Stimulated activated naive CD8-positive, alpha-beta T cell treated with anti-CD3 and anti-CD28 coated beads, Interleukin-15, amount 100 ng/mL, for 72 hours (primary cell): ENCODE results near the gene SDS.

ENCODE experiments used
- ATAC-seq: fragments of 150-1000 bp; cut with Tn5 transposase; 2 replicates; pipeline ENCODE4 v1.10.0; 2021; ENCODE audit warnings: mild to moderate bottlenecking, moderate library complexity
- DNase-seq, 2 donors: peaks; one replicate each; pipeline ENCODE4 v3.0.0; 2021 to 2022
- H3K27ac Mint-ChIP-seq, 2 donors: one replicate each; pipeline ENCODE4 v1.8.0; 2022; ENCODE audit warnings: mild to moderate bottlenecking in 2 of 2, mixed read lengths in 2 of 2, moderate library complexity in 2 of 2
- H3K27me3 Mint-ChIP-seq: one replicate; pipeline ENCODE4 v1.8.0; 2022; ENCODE audit warnings: mixed read lengths
- H3K4me1 Mint-ChIP-seq: one replicate; pipeline ENCODE4 v1.8.0; 2022; ENCODE audit warnings: mild to moderate bottlenecking, mixed read lengths
- H3K4me3 Mint-ChIP-seq, 2 donors: one replicate each; pipeline ENCODE4 v1.8.0; 2022; ENCODE audit warnings: mild to moderate bottlenecking in 2 of 2, mixed read lengths in 2 of 2, moderate library complexity in 1 of 2
- H3K9me3 Mint-ChIP-seq, 2 donors: one replicate each; pipeline ENCODE4 v1.8.0; 2022; ENCODE audit warnings: mixed read lengths in 2 of 2

The SDS gene

DNA sequence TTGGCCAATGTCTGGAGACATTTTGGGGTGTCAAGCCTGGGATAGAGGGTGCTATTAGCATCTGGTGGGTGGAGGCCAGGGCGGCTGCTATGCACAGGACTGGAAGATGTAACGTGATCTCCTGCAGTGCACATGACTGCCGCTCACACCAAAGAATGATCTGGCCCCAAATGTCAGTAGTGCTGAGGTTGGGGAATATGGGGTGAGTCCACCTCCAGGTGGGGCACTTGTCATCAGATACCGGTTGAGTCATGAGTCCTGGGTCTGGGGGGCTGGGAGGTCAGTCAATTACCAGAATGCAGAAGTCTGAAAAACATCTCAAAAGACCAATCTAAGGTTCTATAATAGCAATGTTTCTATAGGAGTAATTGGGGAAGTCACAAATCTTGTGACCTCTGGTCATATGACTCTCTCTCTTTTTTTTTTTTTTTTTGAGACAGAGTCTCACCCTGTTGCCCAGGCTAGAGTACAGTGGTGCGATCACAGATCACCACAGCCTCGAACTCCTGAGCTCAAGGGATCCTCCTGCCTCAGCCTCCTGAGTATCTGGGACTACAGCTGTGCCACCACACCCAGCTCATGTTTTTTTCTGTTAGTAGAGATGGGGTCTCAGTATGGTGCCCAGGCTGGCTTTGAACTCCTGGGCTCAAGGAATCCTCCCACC, 12.5 kb upstream of the SDS start:
- Mint-ChIP-seq H3K9me3 (no peaks in the 10 kb centered on the region), H3K27me3 (peaks cover 8% of the 10 kb centered on the region), H3K27ac (no peak overlapping the region), H3K4me3 (no peak overlapping the region), H3K4me1 (no peaks in the 10 kb centered on the region)
- DNase-seq, result no peak
- ATAC-seq, result no peak

DNA sequence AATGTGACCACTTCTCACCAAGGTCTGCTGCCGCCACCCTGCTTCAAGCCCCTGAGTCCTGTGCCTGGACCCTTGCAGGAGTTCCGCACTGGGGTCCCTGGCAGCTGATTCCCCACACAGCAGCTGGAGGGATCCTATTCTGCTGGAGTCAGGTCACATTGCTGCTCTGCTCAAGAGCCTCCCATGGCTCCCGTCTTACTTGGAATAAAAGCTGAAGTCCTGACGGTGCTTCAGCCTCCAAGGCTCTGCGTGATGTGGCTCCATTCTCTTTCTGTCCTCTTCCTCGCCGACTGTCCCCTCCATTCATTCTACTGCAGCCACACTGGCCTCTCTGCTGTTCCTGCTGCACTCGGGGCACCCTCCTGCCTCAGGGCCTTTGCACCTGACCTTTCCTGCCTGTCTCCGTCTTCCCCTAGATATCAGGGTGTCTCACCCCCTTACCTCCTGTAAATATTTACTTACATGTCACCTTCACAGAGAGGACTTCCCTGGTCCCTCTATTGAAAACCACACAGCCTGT, 10.9 kb upstream of the SDS start:
- H3K9me3 Mint-ChIP-seq, result no peaks in the 10 kb centered on the region
- ATAC-seq, result no peak

DNA sequence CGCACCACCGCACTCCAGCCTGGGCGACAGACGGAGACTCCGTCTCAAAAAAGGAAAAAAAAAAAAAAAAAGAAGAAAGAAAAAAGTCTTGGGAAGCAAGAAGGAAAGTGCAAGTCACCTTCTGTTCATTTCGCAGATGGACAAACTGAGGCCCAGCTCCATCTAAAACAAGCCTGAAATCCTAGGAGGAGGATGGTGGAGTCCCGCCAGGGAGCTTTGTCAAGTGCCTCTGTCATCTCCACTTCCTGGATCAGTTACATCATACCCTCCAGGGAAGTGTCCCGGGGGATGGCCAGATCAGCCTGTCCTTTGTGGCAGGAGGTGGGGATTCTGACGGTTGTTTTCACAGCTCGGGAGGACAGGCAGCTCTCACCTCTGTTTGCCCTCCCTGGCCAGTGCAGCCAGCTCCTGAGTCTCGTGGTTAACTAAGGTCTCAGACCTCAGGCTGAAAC, 9.8 kb upstream of the SDS start:
- H3K27ac Mint-ChIP-seq, result no peak overlapping the region
- no peaks in the 10 kb centered on the region for H3K4me1 Mint-ChIP-seq
- H3K4me3 Mint-ChIP-seq, result no peak overlapping the region
- no peak for DNase-seq
- H3K27me3 Mint-ChIP-seq, result peaks cover 8% of the 10 kb centered on the region
- ATAC-seq, result no peak
- H3K9me3 Mint-ChIP-seq, result no peaks in the 10 kb centered on the region

More for the DNA sequence above, 10.9 kb upstream of the SDS start:
- peaks cover 8% of the 10 kb centered on the region for H3K27me3 Mint-ChIP-seq
- DNase-seq, result no peak
- no peaks in the 10 kb centered on the region for H3K4me1 Mint-ChIP-seq
- no peak overlapping the region for H3K27ac Mint-ChIP-seq
- H3K4me3 Mint-ChIP-seq, result no peak overlapping the region

DNA sequence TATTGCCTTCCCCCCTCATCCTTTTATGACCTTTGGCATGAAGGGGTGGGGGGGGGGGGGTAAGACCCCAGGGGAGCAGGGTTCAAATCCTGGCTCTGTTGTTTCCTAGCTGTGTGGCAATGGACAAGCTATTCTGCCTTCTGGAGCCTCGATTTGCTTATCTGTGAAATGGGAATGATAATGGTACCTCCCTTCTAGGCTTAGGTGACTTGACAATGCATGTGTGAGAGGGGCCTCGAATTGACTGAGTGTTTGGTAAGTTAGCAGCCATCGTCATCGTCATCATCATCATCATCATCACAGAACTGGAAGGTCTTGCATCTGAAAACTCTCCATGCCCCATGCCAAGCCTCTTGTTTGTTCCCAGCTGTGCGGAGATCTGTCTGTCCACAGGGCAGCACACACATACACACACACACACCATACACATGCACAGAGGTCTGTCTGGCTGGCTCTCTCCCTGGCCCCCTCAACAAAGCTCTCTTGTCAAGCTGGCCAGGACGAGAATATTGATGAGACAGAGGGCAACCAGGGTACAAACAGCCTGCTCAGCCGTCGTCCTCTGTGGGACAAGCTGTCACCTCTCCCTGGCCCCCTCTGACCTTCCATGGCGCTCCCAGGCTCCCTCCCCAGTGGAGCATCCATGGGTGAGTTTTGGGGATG, 5.9 kb upstream of the SDS start:
- H3K9me3 Mint-ChIP-seq, result no peaks in the 10 kb centered on the region
- H3K4me1 Mint-ChIP-seq, result no peaks in the 10 kb centered on the region
- ATAC-seq (no peak), DNase-seq (no peak)
- H3K27ac Mint-ChIP-seq, result no peak overlapping the region
- H3K27me3 Mint-ChIP-seq, result peaks cover 3% of the 10 kb centered on the region
- no peak overlapping the region for H3K4me3 Mint-ChIP-seq

DNA sequence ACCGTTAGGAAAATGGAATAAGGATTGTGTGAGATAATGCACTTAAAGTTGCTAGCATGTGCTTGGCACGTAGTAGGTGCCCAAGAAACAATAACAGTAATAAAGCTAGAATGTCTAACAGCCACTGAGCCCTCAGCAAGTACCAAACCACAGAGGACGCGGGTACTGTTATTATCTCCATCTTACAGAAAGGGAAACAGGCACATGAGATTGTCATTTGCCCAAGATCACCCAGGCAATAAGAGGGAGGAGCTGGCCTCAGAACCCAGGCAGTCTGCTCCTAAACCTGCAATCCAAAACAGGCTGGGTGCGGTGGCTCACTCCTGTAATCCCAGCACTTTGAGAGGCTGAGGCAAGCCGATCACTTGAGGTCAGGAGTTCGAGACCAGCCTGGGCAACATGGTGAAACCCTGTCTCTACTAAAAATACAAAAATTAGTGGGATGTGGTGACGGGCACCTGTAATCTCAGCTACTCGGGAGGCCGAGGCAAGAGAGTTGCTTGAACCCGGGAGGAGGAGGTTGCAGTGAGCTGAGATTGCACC, 5.1 kb upstream of the SDS start:
- Mint-ChIP-seq H3K9me3 (no peaks in the 10 kb centered on the region), H3K4me1 (no peaks in the 10 kb centered on the region), H3K27ac (no peak overlapping the region), H3K27me3 (peaks cover 11% of the 10 kb centered on the region), H3K4me3 (no peak overlapping the region)
- ATAC-seq (no peak), DNase-seq (no peak)

DNA sequence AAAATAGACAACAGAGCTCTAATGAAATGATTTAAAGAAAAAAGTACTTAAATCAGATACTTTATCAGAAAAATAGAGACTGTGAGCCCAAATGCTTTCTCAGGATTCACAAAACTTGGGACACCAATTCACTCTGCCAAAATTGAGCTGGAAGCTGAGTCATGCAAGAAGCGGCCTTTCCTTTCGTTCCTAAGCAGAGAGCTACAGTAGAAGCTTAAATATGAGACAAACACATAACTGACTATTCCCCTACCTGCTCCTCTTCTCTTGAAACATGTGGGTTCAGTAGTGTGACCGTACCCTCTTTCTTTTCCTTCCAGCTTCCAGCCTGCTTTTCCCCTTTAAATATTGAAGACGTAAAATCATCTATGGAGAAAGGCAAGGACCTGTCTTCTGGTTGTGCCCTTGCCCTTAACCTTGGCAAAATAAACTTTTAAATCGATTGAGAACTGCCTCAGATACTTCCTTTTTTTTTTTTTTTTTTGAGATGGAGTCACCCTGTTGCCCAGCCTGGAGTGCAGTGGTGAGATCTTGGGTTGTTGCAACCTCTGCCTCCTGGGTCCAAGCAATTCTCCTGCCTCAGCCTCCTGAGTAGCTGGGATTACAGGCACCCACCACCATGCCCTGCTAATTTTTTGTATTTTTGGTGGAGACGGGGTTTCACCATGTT, 4.4 kb upstream of the SDS start:
- H3K4me3 Mint-ChIP-seq, result no peak overlapping the region
- no peaks in the 10 kb centered on the region for H3K9me3 Mint-ChIP-seq
- DNase-seq (no peak), ATAC-seq (no peak)
- peaks cover 15% of the 10 kb centered on the region for H3K27me3 Mint-ChIP-seq
- H3K4me1 Mint-ChIP-seq, result no peaks in the 10 kb centered on the region
- no peak overlapping the region for H3K27ac Mint-ChIP-seq

- no peaks in the 10 kb centered on the region for H3K4me1 Mint-ChIP-seq
- H3K27ac Mint-ChIP-seq, result no peak overlapping the region
- ATAC-seq (no peak), DNase-seq (no peak)
- no peak overlapping the region for H3K4me3 Mint-ChIP-seq
- H3K27me3 Mint-ChIP-seq, result peaks cover 15% of the 10 kb centered on the region
- no peaks in the 10 kb centered on the region for H3K9me3 Mint-ChIP-seq
These were observed 2.0 kb upstream of the SDS start for GRCh38 chr12:113405694-113406093.

DNA sequence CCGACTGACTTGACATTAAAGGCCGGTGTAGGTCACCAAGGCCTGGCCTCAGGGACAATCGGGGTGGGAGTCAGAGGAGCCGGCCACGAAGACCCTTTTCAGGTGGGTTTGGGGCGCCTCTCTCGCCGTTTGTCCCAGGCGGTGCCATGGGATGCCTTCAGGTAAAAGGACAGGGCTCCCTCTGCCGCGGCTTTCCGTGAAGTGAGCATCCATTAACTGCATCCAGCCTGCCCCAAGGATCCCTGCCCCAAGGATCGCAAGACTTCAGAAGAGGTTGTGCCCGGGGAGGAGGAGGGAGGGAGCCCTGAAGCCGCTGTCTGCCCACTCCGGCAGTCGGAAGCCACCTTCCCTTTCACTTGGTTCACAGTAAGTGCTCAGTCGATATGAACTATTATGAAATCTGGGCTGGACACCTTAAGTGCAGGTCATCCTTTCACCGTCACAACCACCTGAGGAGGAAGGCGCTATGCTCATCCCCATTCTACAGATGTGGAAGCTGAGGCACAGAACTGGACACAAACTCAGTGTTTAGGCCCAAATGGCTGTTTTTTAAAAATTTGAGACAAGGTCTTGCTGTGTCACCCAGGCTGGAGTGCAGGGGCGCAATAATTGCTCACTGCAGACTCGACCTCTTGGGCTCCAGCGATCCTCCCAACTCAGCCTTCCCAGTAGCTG, 964 bp downstream of the SDS start:
- no peaks in the 10 kb centered on the region for H3K9me3 Mint-ChIP-seq
- H3K4me1 Mint-ChIP-seq, result no peaks in the 10 kb centered on the region
- no peak overlapping the region for H3K27ac Mint-ChIP-seq
- no peak overlapping the region for H3K4me3 Mint-ChIP-seq
- peaks cover 15% of the 10 kb centered on the region for H3K27me3 Mint-ChIP-seq
- DNase-seq (no peak), ATAC-seq (no peak)

DNA sequence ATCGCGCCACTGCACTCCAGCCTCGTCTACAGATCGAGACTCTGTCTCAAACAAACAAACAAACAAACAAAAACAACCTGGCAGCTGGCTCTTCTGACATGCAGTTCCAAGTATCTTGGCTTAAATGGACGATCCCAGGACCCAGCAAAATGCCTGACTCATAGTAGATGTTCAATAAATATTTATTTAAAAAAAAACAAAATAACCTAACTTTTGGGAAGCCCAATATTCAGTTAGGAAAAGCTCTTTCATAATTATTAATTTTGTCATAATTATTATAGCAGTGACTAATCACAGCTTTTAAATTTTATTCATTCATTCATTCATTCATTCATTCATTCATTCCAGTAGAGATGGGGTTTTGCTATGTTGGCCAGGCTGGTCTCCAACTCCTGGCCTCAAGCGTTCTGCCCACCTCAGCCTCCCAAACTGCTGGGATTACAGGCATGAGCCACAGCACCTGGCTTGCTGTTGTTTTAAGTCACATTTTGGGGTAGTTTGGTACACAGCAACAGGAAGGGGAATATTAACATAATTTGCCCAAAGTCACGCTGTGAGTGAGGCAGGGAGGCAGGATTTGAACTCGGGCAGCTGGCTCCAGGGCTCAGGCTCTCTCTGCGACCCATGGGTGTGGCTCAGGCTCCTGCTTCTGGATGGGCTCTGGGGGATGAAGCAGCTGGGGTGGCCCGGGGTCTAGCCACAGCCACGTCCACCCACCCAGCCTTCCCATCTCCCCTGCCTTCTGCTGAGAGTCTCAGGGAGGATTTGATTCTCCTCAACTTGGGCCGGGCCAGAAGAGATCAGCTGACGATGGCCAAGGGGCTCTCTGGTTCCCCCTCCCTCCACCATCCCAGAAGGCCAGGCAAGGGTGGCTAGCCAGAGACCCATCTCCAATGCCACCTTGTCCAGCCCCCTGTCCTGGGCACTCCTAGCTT, 2.4 kb downstream of the SDS start:
- no peaks in the 10 kb centered on the region for H3K4me1 Mint-ChIP-seq
- H3K27ac Mint-ChIP-seq, result no peak overlapping the region
- no peak for ATAC-seq
- peaks cover 15% of the 10 kb centered on the region for H3K27me3 Mint-ChIP-seq
- no peak overlapping the region for H3K4me3 Mint-ChIP-seq
- no peaks in the 10 kb centered on the region for H3K9me3 Mint-ChIP-seq
- DNase-seq, result no peak

GRCh38 chr12:113400362-113400761, 3.3 kb downstream of the SDS start:
- Mint-ChIP-seq H3K27ac (no peak overlapping the region), H3K4me1 (no peaks in the 10 kb centered on the region), H3K9me3 (no peaks in the 10 kb centered on the region), H3K27me3 (peaks cover 15% of the 10 kb centered on the region), H3K4me3 (no peak overlapping the region)
- DNase-seq (no peak), ATAC-seq (no peak)

- Mint-ChIP-seq H3K4me1 (no peaks in the 10 kb centered on the region), H3K9me3 (no peaks in the 10 kb centered on the region), H3K4me3 (no peak overlapping the region), H3K27me3 (peaks cover 10% of the 10 kb centered on the region), H3K27ac (no peak overlapping the region)
- no peak for DNase-seq
- no peak for ATAC-seq
These were observed 4.2 kb downstream of the SDS start for GRCh38 chr12:113399490-113399889.

DNA sequence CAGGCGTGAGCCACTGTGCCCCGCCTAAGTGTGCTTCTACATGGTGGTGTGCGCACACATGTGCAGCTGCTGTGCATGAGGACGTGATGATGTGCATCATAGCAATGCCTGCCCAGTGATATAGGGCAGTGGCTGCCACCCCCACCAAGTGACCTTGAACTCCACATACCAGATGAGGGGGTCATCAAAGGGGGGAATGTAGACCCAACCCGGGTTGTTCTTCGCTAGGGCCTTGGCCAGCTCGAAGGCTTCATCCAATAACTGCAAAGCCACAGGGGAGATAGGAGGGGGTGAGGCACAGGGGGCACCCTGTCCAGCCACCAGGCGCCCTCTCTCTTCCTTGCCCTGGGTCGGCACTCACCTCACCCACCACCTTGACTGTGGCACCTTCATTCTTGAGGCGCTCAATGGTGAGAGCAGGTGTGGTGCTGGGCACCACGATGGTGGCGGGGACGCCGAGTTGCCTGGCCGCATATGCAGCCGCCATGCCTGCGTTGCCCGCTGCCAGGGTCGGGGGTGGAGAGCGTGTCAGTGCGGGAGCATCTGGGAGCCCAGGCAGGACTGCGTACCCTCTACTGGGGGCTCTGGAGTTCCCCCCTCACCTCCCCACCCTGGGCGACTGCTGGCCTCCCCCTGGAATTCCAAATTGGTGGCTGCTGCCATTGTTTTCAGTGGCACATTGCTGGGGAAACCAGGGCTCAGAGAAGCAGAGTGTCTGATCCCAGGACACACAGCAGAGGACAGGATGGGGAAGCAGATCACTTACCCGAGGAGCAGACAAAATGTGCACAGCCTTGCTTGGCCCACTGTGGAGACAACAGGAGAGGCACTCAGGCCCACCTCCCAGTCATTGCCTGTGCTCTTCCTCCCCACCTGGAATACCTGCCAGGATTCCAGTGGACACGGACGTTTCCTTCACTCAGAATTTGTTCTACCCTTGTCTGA, 5.1 kb downstream of the SDS start:
- DNase-seq, result no peak
- ATAC-seq, result no peak
- Mint-ChIP-seq H3K4me3 (no peak overlapping the region), H3K4me1 (no peaks in the 10 kb centered on the region), H3K27ac (no peak overlapping the region), H3K27me3 (peaks cover 1% of the 10 kb centered on the region), H3K9me3 (no peaks in the 10 kb centered on the region)

- Mint-ChIP-seq H3K27ac (no peak overlapping the region), H3K4me1 (no peaks in the 10 kb centered on the region), H3K4me3 (no peak overlapping the region), H3K27me3 (no peaks in the 10 kb centered on the region), H3K9me3 (no peaks in the 10 kb centered on the region)
- no peak for DNase-seq
- no peak for ATAC-seq
These were observed 6.0 kb downstream of the SDS start for GRCh38 chr12:113397497-113398197.
